Tibial nerve (tissue), 4 donors: ENCODE measurements around the gene KRTAP24-1. TPM values are rescaled to one million over a fixed set of nuclear protein-coding genes. Genes with fewer than 3 reads are reported as not detected.

Source experiments
- DNase-seq, 2 donors: peaks; one replicate each; pipeline ENCODE4 v3.0.0-alpha.2; 2019; ENCODE audit warnings: low spot score in 2 of 2
- H3K27ac ChIP-seq, 4 donors: fragments of 200-600 bp; sonication (generic) in 3 of 4; one replicate each; pipeline ENCODE4 v1.5.1; 2017 to 2019; ENCODE audit warnings: mild to moderate bottlenecking in 1 of 4
- H3K27me3 ChIP-seq, 2 donors: fragments of 200-600 bp; sonication (generic) in 1 of 2; one replicate each; pipeline versions ENCODE4 v1.5.1 to v1.6.0; 2017 to 2019
- H3K36me3 ChIP-seq, 3 donors: fragments of 200-600 bp; sonication (generic); one replicate each; pipeline ENCODE4 v1.5.1; 2018 to 2019
- H3K4me1 ChIP-seq, 4 donors: fragments of 200-600 bp; sonication (generic) in 3 of 4; one replicate each; pipeline ENCODE4 v1.5.1; 2017 to 2019
- H3K4me3 ChIP-seq, 4 donors: fragments of 200-600 bp; sonication (generic) in 3 of 4; one replicate each; pipeline ENCODE4 v1.5.1; 2017 to 2019; ENCODE audit warnings: mild to moderate bottlenecking in 1 of 4, moderate library complexity in 1 of 4
- H3K9me3 ChIP-seq, 4 donors: fragments of 200-600 bp; sonication (generic) in 3 of 4; one replicate each; pipeline ENCODE4 v1.5.1; 2017 to 2019
- EP300 ChIP-seq, 2 donors: sonication (generic); formaldehyde crosslinking; IDR thresholded peaks; one replicate each; pipeline ENCODE4 v1.6.1; 2017; ENCODE audit warnings: antibody characterized with exemption in 2 of 2, mild to moderate bottlenecking in 1 of 2
- POLR2A ChIP-seq, 2 donors: fragments of 450-650 bp; IDR thresholded peaks; one replicate each; pipeline ENCODE4 v1.6.1; 2017; ENCODE audit warnings: antibody characterized with exemption in 2 of 2, mild to moderate bottlenecking in 2 of 2, moderate library complexity in 2 of 2
- WGBS, 2 donors: methylation state at CpG; one replicate each; pipeline ENCODE4 v1.1.5; 2018; 5-methylcytosine and 5-hydroxymethylcytosine counted together
- total RNA-seq, 4 donors: library from RNA; depleted of rRNA; stranded (reverse); fragments of >200 nt; gene quantifications; one replicate each; pipeline ENCODE4 v1.1.0, GENCODE V29; 2016
- TF ChIP-seq, protein P1 (sequence below), 5 experiments: fragments of 200-600 bp in 3 of 5; fragments of 450-650 bp in 2 of 5; sonication (generic) in 3 of 5; IDR thresholded peaks; one replicate each; pipeline ENCODE4 v1.5.1; 2016 to 2019; ENCODE audit warnings: antibody characterized with exemption in 5 of 5, mild to moderate bottlenecking in 3 of 5, moderate library complexity in 2 of 5

Gene KRTAP24-1
- total RNA-seq, 4 donors from 2014 or later: not detected

DNA sequence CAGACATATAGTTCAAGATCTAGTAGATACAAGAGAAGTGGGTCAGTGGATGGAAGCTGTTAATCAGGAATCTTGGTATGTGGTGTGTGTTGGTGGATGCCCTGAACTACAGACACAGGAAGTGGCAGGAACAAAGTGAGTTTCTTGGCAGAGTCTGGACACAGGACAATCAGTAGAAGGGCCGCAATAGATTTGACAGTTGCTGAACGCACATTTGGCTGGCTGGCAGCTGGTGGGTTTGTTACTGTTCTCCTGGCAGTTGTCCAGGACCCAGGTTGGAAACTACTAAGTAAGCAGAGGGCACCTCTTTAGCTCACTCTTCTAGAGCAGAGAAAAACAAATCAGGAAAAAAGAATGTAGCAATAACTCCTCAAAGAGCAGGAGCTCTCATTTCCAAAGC, 24.1 kb upstream of the KRTAP24-1 start:
- Histone ChIP-seq H3K4me1 (no peaks in the 10 kb centered on the region), H3K36me3 (no peaks in the 10 kb centered on the region), H3K9me3 (no peaks in the 10 kb centered on the region), H3K27me3 (no peaks in the 10 kb centered on the region), H3K4me3 (no peak overlapping the region), H3K27ac (no peak overlapping the region)
- no peak for DNase-seq
- TF ChIP-seq EP300 (IDR thresholded peaks at IDR 0.05): no peak
- no peak for TF ChIP-seq POLR2A (IDR thresholded peaks at IDR 0.05)
- TF ChIP-seq, protein P1, sequence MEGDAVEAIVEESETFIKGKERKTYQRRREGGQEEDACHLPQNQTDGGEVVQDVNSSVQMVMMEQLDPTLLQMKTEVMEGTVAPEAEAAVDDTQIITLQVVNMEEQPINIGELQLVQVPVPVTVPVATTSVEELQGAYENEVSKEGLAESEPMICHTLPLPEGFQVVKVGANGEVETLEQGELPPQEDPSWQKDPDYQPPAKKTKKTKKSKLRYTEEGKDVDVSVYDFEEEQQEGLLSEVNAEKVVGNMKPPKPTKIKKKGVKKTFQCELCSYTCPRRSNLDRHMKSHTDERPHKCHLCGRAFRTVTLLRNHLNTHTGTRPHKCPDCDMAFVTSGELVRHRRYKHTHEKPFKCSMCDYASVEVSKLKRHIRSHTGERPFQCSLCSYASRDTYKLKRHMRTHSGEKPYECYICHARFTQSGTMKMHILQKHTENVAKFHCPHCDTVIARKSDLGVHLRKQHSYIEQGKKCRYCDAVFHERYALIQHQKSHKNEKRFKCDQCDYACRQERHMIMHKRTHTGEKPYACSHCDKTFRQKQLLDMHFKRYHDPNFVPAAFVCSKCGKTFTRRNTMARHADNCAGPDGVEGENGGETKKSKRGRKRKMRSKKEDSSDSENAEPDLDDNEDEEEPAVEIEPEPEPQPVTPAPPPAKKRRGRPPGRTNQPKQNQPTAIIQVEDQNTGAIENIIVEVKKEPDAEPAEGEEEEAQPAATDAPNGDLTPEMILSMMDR (IDR thresholded peaks at IDR 0.05): no peak
- 77 to 84% methylated on average over 2 of the region's 2 CpGs for WGBS, 2 donors

DNA sequence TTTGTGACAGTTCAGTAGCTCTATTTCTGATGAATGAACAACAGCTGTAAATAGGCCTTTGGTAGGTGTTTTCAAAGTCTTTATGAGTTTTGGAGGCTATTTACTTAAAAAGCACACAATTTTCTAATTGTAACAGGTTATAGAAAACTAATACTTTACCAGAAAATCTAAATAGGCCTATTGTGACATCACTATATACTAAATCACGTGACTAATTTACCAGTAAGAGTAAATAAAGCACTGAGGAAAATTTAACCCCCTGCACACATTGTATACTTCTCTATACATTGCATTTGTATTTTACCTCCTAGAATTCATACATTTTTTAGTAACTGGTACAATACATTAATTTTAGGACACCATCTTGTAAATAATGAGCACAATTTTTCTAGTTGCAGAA, 22.4 kb upstream of the KRTAP24-1 start:
- Histone ChIP-seq H3K27me3 (no peaks in the 10 kb centered on the region), H3K36me3 (no peaks in the 10 kb centered on the region), H3K27ac (no peak overlapping the region), H3K9me3 (peaks cover 0 to 7% (median 0%) of the 10 kb centered on the region in 4 donors), H3K4me3 (no peak overlapping the region), H3K4me1 (no peaks in the 10 kb centered on the region)
- no peak for DNase-seq
- 9 to 27% methylated on average over 1 of the region's 1 CpG for WGBS, 2 donors
- TF ChIP-seq, protein P1 (IDR thresholded peaks at IDR 0.05): no peak
- TF ChIP-seq POLR2A (IDR thresholded peaks at IDR 0.05): no peak
- no peak for TF ChIP-seq EP300 (IDR thresholded peaks at IDR 0.05)

DNA sequence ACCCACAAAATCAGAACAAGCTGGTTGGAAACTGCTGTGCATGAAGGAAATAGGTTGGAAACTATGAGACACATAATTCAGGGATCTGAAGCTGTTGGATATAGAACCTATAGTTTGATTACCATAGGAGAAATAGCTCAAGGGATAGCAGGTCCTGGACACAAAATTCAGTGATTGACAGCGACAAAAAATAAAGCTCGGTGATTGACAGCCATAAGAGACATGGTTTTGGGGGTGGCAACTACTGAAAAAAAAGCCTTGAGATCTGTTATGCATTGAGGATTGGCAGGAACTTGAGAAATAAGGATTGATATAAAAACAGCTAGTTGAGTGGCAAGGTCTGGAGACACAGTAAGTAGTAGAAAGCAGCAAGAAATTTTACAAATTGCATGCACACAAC, 6.5 kb upstream of the KRTAP24-1 start, which contains the start of gene KRTAP25-1:
Gene KRTAP25-1 (minus strand): TSS at position 300 of the 400 bp plus-strand sequence. CDS start 24 bp downstream, at position 276.
- DNase-seq: no peak
- H3K27me3 ChIP-seq: no peaks in the 10 kb centered on the region
- peaks cover 0 to 3% (median 0%) of the 10 kb centered on the region in 4 donors for H3K9me3 ChIP-seq
- no peaks in the 10 kb centered on the region for H3K4me1 ChIP-seq
- TF ChIP-seq POLR2A (IDR thresholded peaks at IDR 0.05) (no peak), EP300 (IDR thresholded peaks at IDR 0.05) (no peak)
- TF ChIP-seq, protein P1 (IDR thresholded peaks at IDR 0.05): no peak
- no peak within 1 kb of the TSS for H3K4me3 ChIP-seq
- H3K36me3 ChIP-seq: no peaks in the 10 kb centered on the region
- 85 to 96% methylated on average over 2 of the region's 2 CpGs for WGBS, 2 donors
- no peak within 1 kb of the TSS for H3K27ac ChIP-seq

DNA sequence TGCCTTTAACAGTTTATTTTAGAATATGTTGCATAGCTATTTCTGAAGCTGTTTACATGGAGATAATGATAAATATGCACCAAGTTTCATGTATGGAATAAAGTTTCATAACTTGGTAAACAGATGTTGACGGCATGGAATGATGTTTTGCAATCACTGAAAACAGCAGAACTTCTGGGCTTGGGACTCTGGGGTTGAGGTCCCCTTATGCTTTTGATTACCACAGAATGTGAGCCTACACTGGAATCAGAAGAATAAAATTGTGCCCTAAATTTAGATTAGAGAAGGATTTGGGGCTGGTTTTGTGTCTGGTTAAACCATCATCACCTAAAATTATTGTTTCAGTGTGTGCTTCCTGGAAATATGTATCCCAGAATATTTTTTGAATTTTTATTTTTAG, 11.1 kb downstream of the KRTAP24-1 start:
- 76% methylated on average over 1 of the region's 1 CpG for WGBS, 2 donors
- Histone ChIP-seq H3K36me3 (no peaks in the 10 kb centered on the region), H3K27me3 (no peaks in the 10 kb centered on the region), H3K4me3 (no peak overlapping the region), H3K4me1 (no peaks in the 10 kb centered on the region), H3K27ac (no peak overlapping the region), H3K9me3 (no peaks in the 10 kb centered on the region)
- DNase-seq: no peak
- TF ChIP-seq EP300 (IDR thresholded peaks at IDR 0.05) (no peak), POLR2A (IDR thresholded peaks at IDR 0.05) (no peak)
- TF ChIP-seq, protein P1 (IDR thresholded peaks at IDR 0.05): no peak

DNA sequence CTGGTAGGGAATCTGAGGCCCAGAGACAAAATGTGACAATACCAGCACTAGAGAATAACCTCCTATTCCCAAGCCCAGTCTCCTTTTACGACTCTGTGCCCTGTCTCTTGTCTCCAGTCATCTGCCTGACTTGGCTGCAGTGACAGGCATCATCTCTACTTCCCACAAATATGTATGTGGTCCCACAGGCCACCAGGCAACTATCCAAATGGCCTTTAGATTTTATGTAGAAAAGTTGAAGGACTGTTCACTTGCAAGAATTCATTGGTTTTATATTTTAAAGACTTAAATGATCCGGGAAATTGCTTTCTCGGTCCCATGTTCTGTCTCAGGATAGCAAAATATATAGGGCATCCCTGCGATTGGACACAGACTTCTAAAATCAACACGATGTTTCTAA, 11.6 kb downstream of the KRTAP24-1 start:
- no peak overlapping the region for H3K4me3 ChIP-seq
- H3K9me3 ChIP-seq: no peaks in the 10 kb centered on the region
- H3K36me3 ChIP-seq: no peaks in the 10 kb centered on the region
- TF ChIP-seq EP300 (IDR thresholded peaks at IDR 0.05) (no peak), POLR2A (IDR thresholded peaks at IDR 0.05) (no peak)
- TF ChIP-seq, protein P1 (IDR thresholded peaks at IDR 0.05): no peak
- H3K27ac ChIP-seq: no peak overlapping the region
- WGBS, 2 donors: 68 to 78% methylated on average over 5 of the region's 5 CpGs
- DNase-seq: no peak
- H3K4me1 ChIP-seq: no peaks in the 10 kb centered on the region
- no peaks in the 10 kb centered on the region for H3K27me3 ChIP-seq
